ENCODE results near the gene COL6A3.
"Not testable (repeated sequence)": the region's sequence is repeated elsewhere in the genome, so short reads cannot be mapped to it uniquely, and the experiment has no call there.

The COL6A3 gene

DNA sequence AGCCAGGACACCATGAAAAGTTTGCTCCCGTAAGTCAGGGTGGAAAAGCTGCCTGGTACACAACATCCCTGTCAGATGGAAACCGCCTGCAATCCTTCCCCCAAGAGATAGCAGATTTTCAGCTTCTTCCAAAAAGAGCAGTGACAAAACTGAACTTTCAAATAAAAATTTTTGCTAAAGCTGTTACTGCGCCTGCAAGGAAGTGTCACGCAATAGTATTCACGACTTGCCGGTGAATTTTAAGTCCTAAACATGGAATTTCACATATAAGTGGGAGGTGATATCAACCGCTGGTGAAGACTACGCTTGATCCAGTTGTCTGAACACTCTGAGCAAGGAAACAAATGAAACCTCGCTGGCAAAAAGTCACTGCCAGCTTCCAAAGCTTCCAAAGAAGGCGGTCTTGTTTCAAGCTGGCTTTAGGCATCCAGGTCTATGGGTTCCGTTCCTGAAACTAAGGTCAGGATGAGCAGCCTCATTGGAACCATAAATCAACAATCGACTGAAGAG lies 2.8 kb downstream of the COL6A3 start:
- DNase-seq = no peak

DNA sequence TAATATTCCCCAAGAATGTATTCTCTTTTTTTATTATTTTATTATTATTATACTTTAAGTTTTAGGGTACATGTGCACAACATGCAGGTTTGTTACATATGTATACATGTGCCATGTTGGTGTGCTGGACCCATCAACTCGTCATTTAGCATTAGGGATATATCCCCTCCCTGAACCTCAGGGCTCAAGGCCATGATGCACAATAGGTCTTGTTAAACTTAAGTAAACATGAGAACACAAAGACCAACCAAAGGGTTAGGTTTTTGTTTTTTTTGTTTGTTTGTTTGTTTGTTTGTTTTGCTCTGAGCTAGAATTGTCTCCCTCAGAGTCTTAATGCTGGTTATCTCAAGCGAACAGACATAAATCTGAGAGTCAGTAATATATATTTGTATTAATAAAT lies 4.7 kb downstream of the COL6A3 start:
- DNase-seq = not testable (repeated sequence)

GRCh38 chr2:237408335-237409000 lies 5.5 kb downstream of the COL6A3 start:
- no peak for DNase-seq

DNA sequence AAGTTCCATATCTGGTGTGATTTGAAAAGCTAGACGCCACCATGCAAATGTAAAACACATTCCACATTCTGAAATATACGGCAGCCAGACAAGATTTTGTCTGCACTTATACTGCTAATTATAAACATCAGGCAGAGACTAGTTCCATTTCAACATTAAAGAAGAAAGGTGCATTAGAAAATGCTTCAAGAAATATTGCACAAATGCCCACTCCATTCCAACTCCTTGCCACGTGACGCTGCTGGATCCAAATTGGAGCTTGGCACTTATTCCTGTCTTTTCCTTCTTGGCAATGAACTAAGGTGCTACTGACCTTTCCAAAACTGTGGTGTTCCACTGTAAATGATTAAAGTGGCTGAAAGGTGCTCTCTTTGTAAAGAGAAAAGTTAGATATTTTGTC lies 6.3 kb downstream of the COL6A3 start:
- no peak for DNase-seq

- DNase-seq = no peak
Measured at GRCh38 chr2:237406371-237406895, 7.5 kb downstream of the COL6A3 start.

- DNase-seq = no peak
Measured at GRCh38 chr2:237405605-237406004, 8.4 kb downstream of the COL6A3 start.

GRCh38 chr2:237405006-237405559 lies 8.9 kb downstream of the COL6A3 start:
- DNase-seq = no peak

DNA sequence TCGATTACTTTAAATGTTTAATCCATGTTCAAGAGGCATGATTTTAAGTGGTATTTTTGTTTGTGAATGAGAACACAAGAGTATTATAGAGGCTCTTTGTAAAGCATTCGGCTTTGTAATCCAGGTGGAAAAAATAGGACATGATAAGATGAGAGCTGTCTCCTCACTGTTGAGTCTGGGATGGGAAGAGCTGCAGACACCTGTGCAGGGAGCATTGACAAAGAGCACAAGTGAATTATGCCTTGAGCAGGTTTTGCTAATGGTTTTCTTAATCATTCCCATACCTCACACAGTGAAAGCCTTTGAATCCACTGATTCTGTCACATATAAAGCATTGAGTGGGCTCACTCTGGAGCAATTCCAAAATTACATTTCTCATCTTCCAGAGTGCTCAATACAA lies 9.6 kb downstream of the COL6A3 start:
- no peak for DNase-seq

- no peak for DNase-seq
Measured at GRCh38 chr2:237403024-237403882, 10.7 kb downstream of the COL6A3 start.

- DNase-seq = no peak
Measured at GRCh38 chr2:237400199-237400598, 13.8 kb downstream of the COL6A3 start.

DNA sequence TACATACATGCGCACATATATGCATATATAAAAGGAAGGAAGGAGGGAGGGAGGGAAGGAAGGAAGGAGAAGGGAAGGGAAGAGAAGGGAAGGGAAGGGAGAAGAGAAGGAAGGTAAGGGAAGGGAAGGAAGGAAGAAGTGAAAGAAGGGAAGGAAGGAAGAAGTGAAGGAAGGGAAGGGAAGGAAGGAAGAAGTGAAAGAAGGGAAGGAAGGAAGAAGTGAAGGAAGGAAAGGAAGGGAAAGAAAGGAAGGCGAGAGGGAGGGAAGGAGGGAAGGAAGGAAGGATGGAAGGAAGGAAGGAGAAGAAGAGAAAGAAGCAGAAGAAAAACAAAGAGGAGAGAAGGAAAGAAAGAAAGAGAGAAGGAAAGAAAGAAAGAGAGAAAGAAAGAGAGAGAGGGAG lies 16.9 kb downstream of the COL6A3 start:
- DNase-seq = no peak

GRCh38 chr2:237393523-237393922 lies 20.4 kb downstream of the COL6A3 start:
- DNase-seq = no peak

DNA sequence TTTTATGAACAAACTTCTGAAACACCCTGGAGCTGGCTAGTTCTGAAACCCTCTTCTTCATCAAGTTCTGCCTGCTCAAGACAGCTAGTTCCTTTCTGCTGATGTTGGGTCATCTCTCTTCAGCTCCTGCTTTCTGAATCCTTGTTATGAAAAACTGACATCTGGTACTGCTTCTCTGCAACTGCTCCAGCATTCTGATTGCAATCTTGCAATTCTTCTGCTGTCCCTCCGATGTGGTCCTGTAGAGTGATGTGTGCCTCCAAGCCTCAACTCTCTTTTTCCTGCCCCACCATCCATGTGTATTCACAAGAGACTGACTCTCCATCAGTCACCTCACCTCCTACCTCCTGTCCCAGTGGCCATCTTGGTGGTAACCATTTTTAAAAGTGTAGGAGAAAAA lies 21.8 kb downstream of the COL6A3 start:
- no peak for DNase-seq

DNA sequence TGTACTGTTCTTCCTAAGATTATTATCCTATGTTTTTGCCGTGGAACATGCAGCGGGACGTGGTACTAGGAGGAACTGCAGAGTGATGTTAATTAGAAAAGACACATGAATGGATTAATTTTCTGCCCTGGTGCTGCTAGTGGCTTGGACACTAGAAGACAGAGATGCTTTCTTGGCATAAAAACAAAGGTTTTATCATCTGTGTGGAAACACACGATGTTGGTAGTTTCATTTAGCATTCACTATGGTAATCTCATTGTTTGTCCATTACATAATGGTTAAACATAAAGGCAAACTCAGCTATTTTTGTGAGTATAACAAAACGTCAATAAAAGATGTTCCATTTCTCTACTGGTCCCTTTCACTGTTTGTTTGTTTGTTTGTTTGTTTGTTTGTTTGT lies 22.8 kb downstream of the COL6A3 start:
- DNase-seq = no peak

DNA sequence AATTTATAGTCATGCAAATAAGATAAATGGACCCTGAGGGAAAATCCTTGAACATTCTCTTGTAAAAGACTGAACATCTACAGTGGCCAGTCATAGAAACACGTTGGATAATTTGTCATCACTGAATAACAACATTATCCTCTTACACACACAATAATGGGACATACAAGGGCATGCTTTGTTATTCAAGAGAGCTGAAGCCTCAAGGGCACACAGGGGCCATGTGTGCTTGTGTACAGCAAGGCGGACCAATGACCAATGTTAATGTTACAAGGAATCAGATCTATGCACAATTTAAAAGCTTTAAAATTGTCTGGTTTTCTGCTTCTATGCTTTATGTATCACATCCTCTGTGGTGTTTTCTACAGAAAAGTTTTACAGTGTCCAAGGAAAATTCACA lies 23.7 kb downstream of the COL6A3 start:
- no peak for DNase-seq

GRCh38 chr2:237389831-237390230 lies 24.1 kb downstream of the COL6A3 start:
- no peak for DNase-seq

GRCh38 chr2:237388036-237388435 lies 25.9 kb downstream of the COL6A3 start:
- no peak for DNase-seq

DNA sequence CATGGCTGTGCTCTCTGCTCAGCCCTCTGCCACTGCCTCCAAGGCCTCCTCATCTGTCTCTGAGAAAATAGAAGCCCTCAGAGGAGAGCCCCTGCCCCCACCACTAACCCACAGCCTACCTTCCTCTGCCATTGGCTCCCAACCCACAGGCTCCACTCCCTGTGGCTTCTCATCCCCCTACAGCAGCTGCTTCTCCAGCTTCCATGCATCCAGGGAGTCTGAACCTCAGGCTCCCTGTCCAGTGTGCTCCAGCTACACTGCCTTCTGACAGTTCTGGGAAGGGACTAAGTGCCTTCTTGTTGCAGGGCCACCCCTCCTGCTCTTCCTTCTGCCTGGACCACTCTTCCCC lies 29.3 kb downstream of the COL6A3 start:
- DNase-seq = no peak

DNA sequence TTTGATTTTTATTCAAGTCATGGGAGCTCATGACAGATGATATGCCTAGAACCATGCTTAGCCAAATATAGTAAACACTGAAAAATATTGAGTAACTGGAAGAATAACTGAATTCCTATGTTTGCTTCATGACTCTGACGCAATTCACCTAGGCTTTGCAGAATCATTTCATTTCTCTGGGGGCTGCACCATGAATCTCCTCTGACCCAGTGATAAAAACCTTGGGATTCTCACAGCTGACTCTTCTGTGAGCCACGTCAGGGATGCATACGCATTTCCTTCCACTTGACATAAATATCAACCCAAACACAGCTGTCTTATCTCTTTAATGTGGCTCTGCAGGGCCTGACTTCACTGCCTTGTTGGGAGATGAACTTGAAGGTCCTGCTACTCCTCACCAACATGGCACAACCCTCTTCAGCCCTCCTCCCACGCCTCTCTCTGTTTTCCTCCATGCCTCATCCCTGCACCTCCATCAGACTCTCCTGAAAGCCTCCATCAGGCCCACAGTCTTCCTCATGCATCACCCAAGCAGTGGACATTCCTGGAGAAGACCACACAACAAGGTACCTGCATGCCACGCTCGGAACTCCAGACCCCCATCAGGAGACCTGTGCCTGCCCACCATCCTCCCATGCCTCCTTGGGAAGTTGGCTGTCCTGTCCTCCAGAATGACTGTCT lies 29.8 kb downstream of the COL6A3 start:
- no peak for DNase-seq

DNA sequence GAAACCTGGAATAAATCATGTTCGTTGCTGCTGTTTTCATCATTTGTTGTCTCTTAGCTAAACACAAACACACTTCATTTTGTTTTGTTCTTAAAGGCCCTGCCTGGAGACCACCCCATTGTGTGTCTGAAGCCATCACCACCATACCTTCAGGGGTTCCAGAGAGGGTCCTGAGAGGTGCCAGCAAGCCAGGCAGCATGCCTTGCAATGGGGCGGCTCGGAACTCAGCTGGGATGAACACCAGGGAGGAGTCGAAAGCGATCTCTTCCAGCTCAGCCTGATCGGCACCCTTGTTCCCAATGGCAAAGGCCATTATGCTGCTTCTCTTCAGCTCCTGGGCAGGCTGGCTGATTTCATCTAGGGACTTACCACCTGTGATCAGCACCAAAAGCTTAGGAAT lies 33.2 kb downstream of the COL6A3 start:
- no peak for DNase-seq

DNA sequence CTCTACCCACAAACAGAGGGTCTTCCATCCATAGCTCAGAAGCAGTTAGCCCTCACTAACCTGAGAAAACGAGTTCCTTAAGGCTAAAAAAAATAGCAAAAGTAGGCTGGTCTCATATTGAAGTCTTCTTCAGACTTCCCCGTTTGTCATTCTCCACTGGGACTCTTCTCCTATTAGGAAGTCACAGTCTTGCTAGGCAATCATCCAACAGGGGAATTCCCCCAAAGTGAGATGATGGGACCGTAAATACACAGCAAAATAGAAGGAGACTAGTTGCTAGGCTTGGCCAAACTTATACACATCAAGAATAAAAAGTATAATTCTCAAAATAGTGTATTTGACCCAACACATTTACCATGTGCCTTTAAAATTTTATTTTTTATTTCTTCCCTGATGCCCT lies 34.3 kb downstream of the COL6A3 start:
- no peak for DNase-seq

DNA sequence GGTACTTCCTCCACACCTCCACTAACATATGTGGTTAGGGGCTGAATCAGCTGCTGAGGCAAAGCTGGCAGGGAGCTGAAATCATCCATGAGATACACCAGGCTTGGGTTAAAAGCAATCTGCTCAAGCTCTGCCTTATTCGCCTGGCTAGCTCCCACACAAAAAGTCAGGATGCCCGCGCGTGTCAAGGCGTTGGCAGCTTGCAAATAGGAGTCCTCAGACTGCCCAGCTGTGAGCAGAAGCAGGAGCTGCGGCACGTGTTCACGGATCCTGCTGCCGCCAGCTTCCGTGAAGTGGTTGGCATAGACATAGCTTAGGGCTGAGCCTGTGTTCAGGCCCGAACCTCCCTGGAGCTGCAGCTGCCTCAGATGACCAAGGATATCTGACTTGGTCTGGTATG lies 35.3 kb downstream of the COL6A3 start:
- DNase-seq = no peak
